Gastrocnemius medialis (tissue), 4 donors: ENCODE measurements around the gene VAMP7.

ENCODE experiments used
- CTCF ChIP-seq, 5 experiments: fragments of 450-650 bp in 3 of 5; fragments of 200-600 bp in 2 of 5; sonication (generic) in 2 of 5; IDR thresholded peaks in 4 of 5; conservative IDR thresholded peaks in 1 of 5; 1 replicate in 4 of 5; 2 replicates in 1 of 5; pipeline ENCODE4 v1.5.1; 2016 to 2019; ENCODE audit warnings: antibody characterized with exemption in 5 of 5, mild to moderate bottlenecking in 3 of 5, moderate library complexity in 3 of 5
- POLR2A ChIP-seq, 2 donors: fragments of 450-650 bp; IDR thresholded peaks; one replicate each; pipeline ENCODE4 v1.6.1; 2017; ENCODE audit warnings: antibody characterized with exemption in 2 of 2, mild to moderate bottlenecking in 2 of 2, moderate library complexity in 2 of 2

DNA sequence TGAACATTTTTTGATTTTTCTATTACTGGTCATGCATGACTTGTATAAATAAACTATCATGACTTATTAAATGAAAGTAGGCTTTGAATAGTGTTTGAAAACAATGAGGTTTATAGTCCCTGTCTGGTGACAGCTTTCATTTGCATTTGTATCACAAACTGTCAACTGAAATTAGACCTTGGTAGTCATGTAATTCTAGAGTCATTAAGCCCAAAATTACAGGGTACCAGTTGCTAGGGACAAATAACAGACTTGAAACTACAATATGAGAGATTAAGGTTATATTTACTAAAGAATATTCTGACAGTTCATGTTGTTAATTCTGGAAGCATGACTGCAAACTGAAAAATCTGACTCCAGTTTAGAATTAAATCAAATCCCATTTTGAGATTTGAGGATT, 9.2 kb upstream of the VAMP7 start:
- TF ChIP-seq CTCF (IDR thresholded peaks at IDR 0.05 in 4 of 5, conservative IDR thresholded peaks at IDR 0.05 in 1 of 5) (no peak), POLR2A (IDR thresholded peaks at IDR 0.05) (no peak)
